Suppressor macrophage treated with lipopolysaccharide for 4 hours (primary cell): Measurements from ENCODE around the gene PRXL2B.
"Not testable (repeated sequence)": the region's sequence is repeated elsewhere in the genome, so short reads cannot be mapped to it uniquely, and the experiment has no call there.

Experiments used
- DNase-seq: peaks from one replicate; pipeline ENCODE4 v3.0.0-alpha.2; 2020

The PRXL2B gene

GRCh38 chr1:2624735-2625300 is 38.2 kb downstream of the PRXL2B start:
- DNase-seq: no peak

- DNase-seq: no peak
Measured at GRCh38 chr1:2625311-2625710, 38.7 kb downstream of the PRXL2B start.

- not testable (repeated sequence) for DNase-seq
Measured at GRCh38 chr1:2625748-2626147, 39.2 kb downstream of the PRXL2B start.

GRCh38 chr1:2627746-2628145 is 41.2 kb downstream of the PRXL2B start:
- DNase-seq: no peak

- DNase-seq: no peak
Measured at GRCh38 chr1:2628191-2628932, 41.8 kb downstream of the PRXL2B start.

- DNase-seq: no peak
Measured at GRCh38 chr1:2628933-2629626, 42.5 kb downstream of the PRXL2B start.

GRCh38 chr1:2629627-2630497 is 43.3 kb downstream of the PRXL2B start:
- DNase-seq: no peak

- no peak for DNase-seq
Measured at GRCh38 chr1:2630498-2631135, 44.0 kb downstream of the PRXL2B start.

GRCh38 chr1:2631136-2632050 is 44.8 kb downstream of the PRXL2B start:
- DNase-seq: no peak

GRCh38 chr1:2632051-2632430 is 45.5 kb downstream of the PRXL2B start:
- DNase-seq: no peak

GRCh38 chr1:2632561-2633361 is 46.2 kb downstream of the PRXL2B start, which contains the start of gene MMEL1:
MMEL1 (minus strand) TSS chr1:2633016; CDS start chr1:2629484, 3,532 bp downstream.
- no peak for DNase-seq

GRCh38 chr1:2633366-2633935 is 46.9 kb downstream of the PRXL2B start:
- DNase-seq: no peak

- no peak for DNase-seq
Measured at GRCh38 chr1:2633936-2634491, 47.4 kb downstream of the PRXL2B start.

GRCh38 chr1:2635361-2636010 is 48.9 kb downstream of the PRXL2B start:
- no peak for DNase-seq

GRCh38 chr1:2636733-2637132 is 50.2 kb downstream of the PRXL2B start:
- DNase-seq: no peak

GRCh38 chr1:2637442-2638145 is 51.0 kb downstream of the PRXL2B start:
- no peak for DNase-seq

GRCh38 chr1:2638466-2639115 is 52.0 kb downstream of the PRXL2B start:
- DNase-seq: no peak

GRCh38 chr1:2639203-2639602 is 52.6 kb downstream of the PRXL2B start:
- DNase-seq: no peak
